Heart right ventricle (tissue), 16 donors: Measurements from ENCODE around the gene SHB. TPM values are rescaled to one million over a fixed set of nuclear protein-coding genes. Genes with fewer than 3 reads are reported as not detected.

Source experiments
- ATAC-seq, 8 donors: fragments of 200-7000 bp; cut with Tn5 transposase; one replicate each; pipeline ENCODE4 v1.9.1; 2020; ENCODE audit warnings: mild to moderate bottlenecking in 8 of 8, moderate library complexity in 8 of 8, moderate number of reproducible peaks in 1 of 8
- DNase-seq, 2 donors: peaks; one replicate each; pipeline ENCODE4 v3.0.0-alpha.2; 2020
- H3K27ac ChIP-seq, 10 donors: fragments of 200-600 bp; sonication (generic) in 2 of 10; one replicate each; pipeline versions ENCODE4 v1.5.0 to v1.8.0; 2020 to 2022; ENCODE audit warnings: mild to moderate bottlenecking in 3 of 10
- H3K27me3 ChIP-seq, 7 donors: fragments of 200-600 bp; one replicate each; pipeline ENCODE4 v1.8.0; 2021 to 2022; ENCODE audit warnings: mild to moderate bottlenecking in 2 of 7
- H3K36me3 ChIP-seq, 9 donors: fragments of 200-600 bp; sonication (generic) in 1 of 9; one replicate each; pipeline versions ENCODE4 v1.5.0 to v1.8.0; 2020 to 2022; ENCODE audit warnings: mild to moderate bottlenecking in 2 of 9
- H3K4me1 ChIP-seq, 9 donors: fragments of 200-600 bp; sonication (generic) in 1 of 9; one replicate each; pipeline versions ENCODE4 v1.5.0 to v1.8.0; 2020 to 2022; ENCODE audit warnings: mild to moderate bottlenecking in 4 of 9
- H3K4me3 ChIP-seq, 10 donors: fragments of 200-600 bp; sonication (generic) in 2 of 10; one replicate each; pipeline versions ENCODE4 v1.5.0 to v1.8.0; 2020 to 2022; ENCODE audit warnings: mild to moderate bottlenecking in 7 of 10, moderate library complexity in 2 of 10
- H3K9me3 ChIP-seq, 11 donors: fragments of 200-600 bp in 10 of 11; sonication (generic) in 2 of 11; one replicate each; pipeline versions ENCODE4 v1.5.0 to v1.8.0; 2013 to 2022; ENCODE audit warnings: mild to moderate bottlenecking in 2 of 11, control low read depth in 1 of 11, moderate library complexity in 1 of 11
- CTCF ChIP-seq, 9 donors: fragments of 200-600 bp; sonication (generic) in 2 of 9; IDR thresholded peaks; one replicate each; pipeline versions ENCODE4 v1.5.0 to v1.8.0; 2021 to 2022; ENCODE audit warnings: antibody characterized with exemption in 9 of 9, mild to moderate bottlenecking in 5 of 9, moderate library complexity in 1 of 9
- WGBS, 2 donors: extraction: QIAGEN DNeasy Blood & Tissue Kit; methylation state at CpG; one replicate each; pipeline ENCODE4 v1.1.7; 2013; ENCODE audit warnings: inconsistent platforms in 1 of 2; 5-methylcytosine and 5-hydroxymethylcytosine counted together
- intact Hi-C, 10 donors: fragments of 100-400 bp; cut with DNase I; formaldehyde crosslinking; loops; one replicate each; pipeline versions ENCODE4 v1.11.1 to v1.14.2; 2022
- polyA plus RNA-seq, 2 donors: library from polyadenylated mRNA; stranded (reverse); fragments of 200-250 nt; gene quantifications; one replicate each; pipeline ENCODE4 v1.2.3, GENCODE V29; 2013
- total RNA-seq, 10 donors: library from RNA; stranded (reverse); fragmentation: NEBNext Ultra II Directional in 3 of 10; extraction: Animal tissue kit (Norgen Biotek cat#: 25700) in 3 of 10; gene quantifications; one replicate each; pipeline versions ENCODE4 v1.2.1 to v1.2.4, GENCODE V29; 2021 to 2023
- donor health status: Arrhythmogenic right ventricular cardiomyopathy.
- donor health status: ischemic (EF 13 %, LVEDD 7.1; RV severe dilation, severe dysfunction).
- donor health status: healthy with polysubstance abuse.
- donor health status: DM: no; HTN: yes; CAD: no.
- donor health status: DM: no; HTN: no; CAD: no.
- donor health status: ischemic (EF 25% LVEDD 6.9; RV normal size, moderate dysfunction).
- donor health status: ischemic (EF 25% LVEDD 5.7; RV mildly dilated, moderate dysfunction).
- donor health status: healthy.
- donor health status: DM: yes; HTN: yes; CAD: no.
- donor health status: Ischemic cardiomyopathy.
- donor health status: ischemic (EF 35%, LVEDD 5.7; RV mildly dilated, moderate dysfunction).
- donor health status: nonischemic (EF 11% LVEDD 7.7; RV severe dilation, severe dysfunction).
- donor health status: DM: yes; HTN: yes; CAD: no.
- donor health status: PGD.
- donor health status: ischemic (EF 29% LVEDD 5.4; RV normal size, mild dysfunction).
- donor health status: nonischemic (EF 23%, LVEDD 6.1; RV moderate dilation, normal function).

The SHB gene
- total and polyA plus RNA-seq, 12 donors, result 5.7 to 26.6 (median 18.0) TPM

GRCh38 chr9:37876376-37876775, 192.7 kb downstream of the SHB start:
- intact Hi-C loops, result loop anchor here in 1 of 10 donors (10.0 kb wide), 1 partner anchor 418 kb away; no protein-coding TSS in a partner anchor
- Histone ChIP-seq H3K27ac (no peak overlapping the region), H3K4me1 (no peaks in the 10 kb centered on the region), H3K4me3 (no peak overlapping the region), H3K9me3 (peaks cover 0 to 7% (median 0%) of the 10 kb centered on the region in 11 donors), H3K27me3 (no peaks in the 10 kb centered on the region), H3K36me3 (peaks cover 0 to 46% (median 4%) of the 10 kb centered on the region in 9 donors)
- TF ChIP-seq CTCF (IDR thresholded peaks at IDR 0.05), result no peak
- 91 to 94% methylated on average over 1 of the region's 1 CpG for WGBS, 2 donors
- no peak for DNase-seq
- no peak for ATAC-seq

GRCh38 chr9:37873955-37874354, 195.1 kb downstream of the SHB start:
- no peaks in the 10 kb centered on the region for H3K4me1 ChIP-seq
- no peak for TF ChIP-seq CTCF (IDR thresholded peaks at IDR 0.05)
- H3K27ac ChIP-seq, result no peak overlapping the region
- intact Hi-C loops, result loop anchor here in 1 of 10 donors (10.0 kb wide), 1 partner anchor 421 kb away; no protein-coding TSS in a partner anchor
- H3K9me3 ChIP-seq, result peaks cover 0 to 7% (median 0%) of the 10 kb centered on the region in 11 donors
- DNase-seq (no peak), ATAC-seq (no peak)
- H3K4me3 ChIP-seq, result no peak overlapping the region
- H3K27me3 ChIP-seq, result no peaks in the 10 kb centered on the region
- H3K36me3 ChIP-seq, result peaks cover 0 to 27% (median 3%) of the 10 kb centered on the region in 9 donors
- 87 to 94% methylated on average over 2 of the region's 2 CpGs for WGBS, 2 donors

- no peak for ATAC-seq
- H3K36me3 ChIP-seq, result peaks cover 0 to 22% (median 0%) of the 10 kb centered on the region in 9 donors
- intact Hi-C loops, result loop anchor here in 1 of 10 donors (10.0 kb wide), 1 partner anchor 424 kb away; no protein-coding TSS in a partner anchor
- H3K9me3 ChIP-seq, result no peaks in the 10 kb centered on the region
- WGBS, 2 donors, result 79 to 86% methylated on average over 5 of the region's 5 CpGs
- TF ChIP-seq CTCF (IDR thresholded peaks at IDR 0.05), result no peak
- no peak overlapping the region for H3K27ac ChIP-seq
- H3K4me3 ChIP-seq, result no peak overlapping the region
- no peak for DNase-seq
- no peaks in the 10 kb centered on the region for H3K4me1 ChIP-seq
- H3K27me3 ChIP-seq, result no peaks in the 10 kb centered on the region
Measured at GRCh38 chr9:37870799-37871176, 198.2 kb downstream of the SHB start.

- Histone ChIP-seq H3K36me3 (peaks cover 0 to 27% (median 0%) of the 10 kb centered on the region in 9 donors), H3K4me1 (no peaks in the 10 kb centered on the region), H3K9me3 (no peaks in the 10 kb centered on the region), H3K27me3 (no peaks in the 10 kb centered on the region), H3K4me3 (no peak overlapping the region), H3K27ac (no peak overlapping the region)
- WGBS, 2 donors, result 98% methylated on average over 5 of the region's 5 CpGs
- TF ChIP-seq CTCF (IDR thresholded peaks at IDR 0.05), result no peak
- intact Hi-C loops, result loop anchor here in 1 of 10 donors (10.0 kb wide), 1 partner anchor 425 kb away; no protein-coding TSS in a partner anchor
- ATAC-seq (no peak), DNase-seq (no peak)
Measured at GRCh38 chr9:37870081-37870798, 198.8 kb downstream of the SHB start.

Other genes with a start within 250 kb of the SHB start
- gene SLC25A51, start 165.1 kb downstream of the SHB start, total RNA-seq, result 10 to 100 TPM; 16.3 to 26.5 (median 21.3) TPM
- 1 to 10 TPM; 7.0 to 9.5 TPM for gene SLC25A51, start 165.1 kb downstream of the SHB start, polyA plus RNA-seq